Globus pallidus (tissue), 1 donor: Measurements from ENCODE around the gene ENTPD6.
A peak's percentile ranks its signal among the peaks of the same experiment; 100 is the strongest.
"Not testable (repeated sequence)": the region's sequence is repeated elsewhere in the genome, so short reads cannot be mapped to it uniquely, and the experiment has no call there.

Experiments used
- DNase-seq: peaks from one replicate; pipeline ENCODE4 v3.0.0-alpha.2; 2015; ENCODE audit warnings: low spot score

ENTPD6 gene

DNA sequence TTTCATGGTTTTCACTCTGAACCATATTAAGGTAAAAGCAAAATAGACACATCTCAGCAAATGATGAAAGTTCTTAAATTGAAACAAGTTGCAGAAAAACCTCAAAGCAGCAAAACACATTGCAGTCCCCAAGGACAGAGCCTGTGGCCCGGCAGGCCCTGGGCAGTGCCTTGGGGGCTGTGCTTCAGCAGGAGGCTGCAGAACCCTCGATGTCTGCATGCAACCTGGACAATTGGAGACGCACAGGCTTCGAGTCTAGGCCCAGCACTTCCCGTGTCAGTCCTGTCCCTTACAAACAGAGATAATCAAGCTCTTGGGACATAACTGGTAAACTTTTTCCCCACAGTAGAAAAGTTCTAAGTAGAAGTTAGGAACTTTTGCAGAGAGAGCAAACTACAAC is 61.6 kb downstream of the ENTPD6 start:
- DNase-seq = no peak

DNA sequence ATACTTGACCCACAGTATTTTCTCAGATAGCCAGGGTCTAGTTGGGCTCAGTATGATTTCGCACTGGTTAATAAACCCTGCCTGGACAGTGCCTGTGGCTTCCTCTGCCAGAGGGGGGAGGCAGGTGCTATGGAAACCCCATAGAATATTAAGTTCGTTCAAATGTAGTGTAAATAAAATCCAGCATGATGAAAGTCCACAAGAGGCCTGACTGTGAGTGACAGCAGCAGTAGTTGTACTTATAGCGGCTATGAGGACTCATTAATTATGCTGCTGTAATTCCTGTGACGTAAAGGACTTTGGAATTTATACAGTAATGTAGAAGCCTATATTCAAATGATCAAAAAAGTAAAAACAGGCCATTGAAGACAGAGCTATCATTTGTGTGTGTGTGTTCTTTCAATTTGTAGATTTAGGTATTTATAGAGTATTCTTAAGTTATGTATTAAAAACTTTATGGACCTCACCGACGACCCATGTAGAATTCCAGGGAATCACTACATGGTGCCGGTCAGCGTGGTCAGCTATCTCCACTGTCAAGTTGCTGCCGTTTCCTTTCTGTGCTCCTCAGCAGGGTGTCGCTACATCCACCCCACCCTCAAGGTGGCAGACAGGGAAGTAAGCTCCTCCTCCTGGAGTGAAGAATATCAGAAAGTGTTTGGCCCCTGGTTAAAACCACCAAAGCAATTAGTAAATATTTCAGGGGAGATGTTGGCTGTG is 62.4 kb downstream of the ENTPD6 start:
- DNase-seq = no peak

DNA sequence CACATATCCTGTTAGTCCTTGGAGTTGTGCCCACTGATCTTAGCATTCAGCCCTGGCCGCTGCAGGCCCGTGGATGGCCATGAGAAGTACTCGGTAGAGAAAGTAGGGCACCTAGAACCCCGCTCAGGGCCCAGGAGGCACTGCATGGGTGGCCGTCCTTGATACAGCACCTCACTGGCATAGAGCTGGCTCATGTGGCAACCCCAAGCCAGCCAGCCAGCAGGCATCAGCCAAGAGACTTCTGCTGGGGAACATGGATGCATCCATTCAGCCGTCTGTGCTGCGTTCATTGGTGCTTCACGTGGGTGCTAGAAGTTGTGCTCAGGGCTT is 62.9 kb downstream of the ENTPD6 start:
- DNase-seq = no peak

DNA sequence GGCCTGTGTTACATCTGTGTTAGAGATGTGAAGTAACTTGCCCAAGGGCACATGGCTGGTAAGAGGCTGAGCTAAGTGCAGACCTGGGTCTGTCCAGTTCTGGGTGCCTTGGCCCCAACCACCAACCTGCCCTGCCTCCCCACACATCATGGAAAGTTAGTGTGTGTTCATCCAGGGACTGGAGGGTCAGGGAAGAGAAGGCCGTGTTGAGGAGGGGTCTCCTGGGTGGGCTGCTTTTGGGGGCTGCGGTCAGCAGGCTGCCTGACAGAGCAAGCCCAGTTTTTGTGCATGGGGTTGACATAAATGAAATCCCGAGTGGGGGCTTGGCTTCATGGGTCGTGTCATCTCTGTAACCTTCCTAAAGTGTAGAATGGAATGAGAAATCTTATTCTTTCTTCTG is 63.3 kb downstream of the ENTPD6 start:
- no peak for DNase-seq

DNA sequence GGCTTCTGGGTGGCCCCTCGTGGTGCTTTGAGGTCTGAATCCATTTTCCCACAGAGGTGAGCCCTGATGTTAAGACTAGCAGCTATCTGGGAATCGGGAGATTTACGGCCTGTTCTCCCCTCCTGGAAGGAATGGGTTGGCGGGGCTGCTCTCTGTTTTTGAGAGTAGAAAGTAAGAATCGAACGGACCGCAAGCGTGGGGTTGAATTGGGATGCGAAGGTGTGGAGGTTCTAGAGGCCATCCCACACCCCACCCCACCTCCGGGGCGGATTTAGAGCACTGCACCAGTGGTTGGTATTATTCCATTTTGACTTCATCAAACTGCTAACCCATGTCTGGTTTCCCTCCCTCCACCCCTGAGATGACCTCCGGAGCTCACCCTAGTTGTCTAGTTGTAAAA is 63.8 kb downstream of the ENTPD6 start:
- no peak for DNase-seq

DNA sequence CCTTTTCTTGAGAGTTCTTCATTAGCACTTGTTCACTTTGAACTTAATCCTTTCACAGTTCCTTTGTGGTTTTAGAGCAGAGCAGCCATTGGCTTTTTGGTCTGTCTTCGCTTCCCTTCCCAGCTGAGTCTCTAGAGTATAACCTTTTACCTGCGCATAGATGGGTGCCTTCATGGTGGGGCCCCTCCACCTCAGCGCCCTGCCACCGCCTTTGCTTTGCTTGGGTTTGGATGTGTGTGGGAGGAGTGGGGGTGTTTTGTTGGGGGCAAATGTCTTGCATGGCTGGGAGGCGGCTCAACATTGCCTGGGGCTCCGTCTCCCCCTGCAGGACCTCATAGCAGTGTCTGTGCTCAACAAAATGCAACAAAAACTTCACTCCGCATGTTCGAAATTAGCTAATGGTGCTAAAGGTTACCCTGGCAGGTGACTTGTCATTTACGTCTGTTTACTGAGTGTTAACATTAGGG is 64.3 kb downstream of the ENTPD6 start:
- DNase-seq = no peak

DNA sequence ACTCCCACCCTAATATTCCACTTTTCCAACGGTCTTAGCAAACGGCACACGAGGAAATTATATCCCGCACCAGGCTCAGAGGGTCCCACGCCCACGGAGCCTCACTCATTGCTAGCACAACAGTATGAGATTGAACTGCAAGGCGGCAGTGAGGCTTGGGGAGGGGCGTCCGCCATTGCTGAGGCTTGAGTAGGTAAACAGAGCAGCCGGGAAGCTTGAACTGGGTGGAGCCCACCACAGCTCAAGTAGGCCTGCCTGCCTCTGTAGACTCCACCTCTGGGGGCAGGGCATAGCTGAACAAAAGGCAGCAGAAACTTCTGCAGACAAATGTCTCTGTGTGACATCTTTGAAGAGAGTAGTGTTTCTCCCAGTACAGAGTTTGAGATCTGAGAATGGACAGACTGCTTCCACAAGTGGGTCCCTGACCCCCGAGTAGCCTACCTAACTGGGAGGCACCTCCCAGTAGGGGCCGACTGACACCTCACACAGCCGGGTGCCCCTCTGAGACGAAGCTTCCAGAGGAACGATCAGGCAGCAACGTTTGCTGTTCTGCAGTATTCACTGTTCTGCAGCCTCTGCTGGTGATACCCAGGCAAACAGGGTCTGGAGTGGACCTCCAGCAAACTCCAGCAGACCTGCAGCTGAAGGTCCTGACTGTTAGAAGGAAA is 65.4 kb downstream of the ENTPD6 start:
- DNase-seq = not testable (repeated sequence)

DNA sequence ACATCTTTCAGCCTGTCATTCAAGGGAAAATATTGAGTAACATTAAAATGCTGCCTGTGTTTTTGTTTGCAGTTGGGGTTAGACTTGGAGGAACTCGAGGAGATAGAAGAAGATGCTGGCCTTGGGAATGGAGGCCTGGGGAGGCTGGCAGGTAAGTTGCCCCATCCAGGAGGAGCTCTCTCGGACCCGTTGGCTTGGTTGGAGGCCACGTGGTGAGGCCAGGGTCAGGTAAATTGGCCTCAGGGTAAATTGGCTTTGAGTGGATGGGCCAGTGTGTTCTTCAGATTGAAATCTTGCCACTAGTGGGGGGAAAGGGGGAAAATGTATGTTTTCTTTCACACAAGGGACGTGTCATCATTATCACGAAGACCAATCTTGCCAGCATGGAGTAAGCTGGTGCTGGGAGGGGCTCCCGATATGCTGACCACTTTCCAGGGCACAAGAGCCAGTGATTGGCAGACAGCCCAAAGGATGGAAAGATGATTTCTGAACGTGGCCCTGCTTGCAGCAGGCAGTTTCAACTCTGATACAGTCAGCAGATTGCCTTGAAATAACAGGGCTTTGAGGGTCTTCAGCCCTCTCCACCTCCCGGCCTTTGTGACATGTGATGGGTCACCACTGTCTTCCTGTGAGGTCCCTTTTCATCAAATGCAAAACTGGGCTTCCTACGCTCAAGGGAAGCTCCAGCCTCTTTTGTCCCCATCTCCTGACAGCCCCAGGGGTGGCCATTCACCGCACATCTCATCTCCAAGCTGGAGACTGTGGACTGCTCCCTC is 73.7 kb downstream of the ENTPD6 start:
- no peak for DNase-seq

DNA sequence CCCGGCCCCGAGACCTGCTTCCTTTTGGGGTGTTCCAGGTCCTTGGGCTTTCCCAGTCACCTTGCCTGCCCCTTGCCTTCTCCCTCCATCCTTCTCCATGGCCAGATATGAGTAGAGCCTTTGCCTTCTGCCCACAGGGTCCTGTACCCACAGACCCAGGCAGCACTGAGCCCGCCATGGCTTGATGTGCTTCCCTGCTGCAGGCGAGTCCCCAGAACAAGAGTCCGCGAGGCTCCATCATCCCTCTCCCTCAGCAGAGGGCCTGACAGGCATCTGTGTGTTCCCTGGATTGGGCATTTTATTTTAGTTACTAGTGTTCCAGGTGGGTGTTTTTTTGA is 74.3 kb downstream of the ENTPD6 start:
- no peak for DNase-seq

DNA sequence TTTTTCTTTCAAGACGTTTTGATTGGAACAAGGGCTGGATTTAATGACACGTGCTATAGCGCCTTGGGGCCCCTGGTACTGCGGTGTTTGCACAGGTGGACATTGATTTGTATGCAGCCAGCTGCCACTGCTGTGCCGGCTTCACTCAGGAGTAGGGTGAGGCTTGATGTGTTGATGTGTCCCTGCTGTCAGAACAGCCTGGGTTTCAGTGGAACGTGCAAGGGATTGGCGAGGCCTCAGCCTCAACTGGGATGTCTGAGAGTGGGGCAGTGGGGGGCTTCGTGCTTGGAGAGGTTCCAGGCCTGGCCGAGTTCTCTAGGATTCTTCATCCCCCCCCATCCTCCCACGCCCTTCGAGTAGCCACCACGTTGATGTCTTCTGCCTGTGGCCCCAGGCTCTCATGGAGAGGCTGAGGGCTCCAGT is 75.3 kb downstream of the ENTPD6 start:
- DNase-seq = no peak

DNA sequence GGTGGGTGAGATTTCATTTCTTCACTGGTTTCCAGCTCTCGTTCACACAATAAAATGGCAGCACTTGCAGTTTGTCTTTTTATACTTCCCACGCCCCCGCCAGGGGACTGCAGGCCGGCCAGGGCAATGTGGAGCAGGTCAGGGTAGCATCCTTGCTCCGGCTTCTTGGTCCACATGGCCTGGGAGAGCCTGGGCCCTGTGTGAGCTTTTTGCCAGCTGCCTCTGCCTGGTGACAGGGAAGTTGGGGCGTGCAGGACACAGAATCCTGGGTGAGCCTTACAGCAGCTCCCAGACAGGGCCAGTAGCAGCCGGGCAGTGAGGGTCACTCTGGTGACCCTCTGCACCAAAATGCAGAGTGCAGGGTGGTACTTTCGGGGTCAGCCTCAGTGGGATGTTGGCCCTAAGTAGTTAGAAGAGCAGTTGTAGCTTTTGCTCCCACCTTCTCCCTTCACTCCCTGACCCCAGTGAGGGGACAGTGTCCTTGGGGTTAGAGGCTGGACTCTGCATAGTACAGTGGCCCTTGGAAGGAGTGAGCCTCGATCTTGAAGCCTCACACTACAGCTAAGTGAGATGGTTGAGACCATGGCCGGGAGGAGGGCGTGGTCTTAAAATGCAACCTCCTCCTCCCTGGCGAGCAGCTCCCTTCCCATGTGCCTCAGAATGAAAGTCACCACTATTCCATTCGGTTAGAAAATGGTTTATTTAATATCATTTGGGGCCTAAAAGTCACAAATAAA is 76.1 kb downstream of the ENTPD6 start:
- DNase-seq = no peak

DNA sequence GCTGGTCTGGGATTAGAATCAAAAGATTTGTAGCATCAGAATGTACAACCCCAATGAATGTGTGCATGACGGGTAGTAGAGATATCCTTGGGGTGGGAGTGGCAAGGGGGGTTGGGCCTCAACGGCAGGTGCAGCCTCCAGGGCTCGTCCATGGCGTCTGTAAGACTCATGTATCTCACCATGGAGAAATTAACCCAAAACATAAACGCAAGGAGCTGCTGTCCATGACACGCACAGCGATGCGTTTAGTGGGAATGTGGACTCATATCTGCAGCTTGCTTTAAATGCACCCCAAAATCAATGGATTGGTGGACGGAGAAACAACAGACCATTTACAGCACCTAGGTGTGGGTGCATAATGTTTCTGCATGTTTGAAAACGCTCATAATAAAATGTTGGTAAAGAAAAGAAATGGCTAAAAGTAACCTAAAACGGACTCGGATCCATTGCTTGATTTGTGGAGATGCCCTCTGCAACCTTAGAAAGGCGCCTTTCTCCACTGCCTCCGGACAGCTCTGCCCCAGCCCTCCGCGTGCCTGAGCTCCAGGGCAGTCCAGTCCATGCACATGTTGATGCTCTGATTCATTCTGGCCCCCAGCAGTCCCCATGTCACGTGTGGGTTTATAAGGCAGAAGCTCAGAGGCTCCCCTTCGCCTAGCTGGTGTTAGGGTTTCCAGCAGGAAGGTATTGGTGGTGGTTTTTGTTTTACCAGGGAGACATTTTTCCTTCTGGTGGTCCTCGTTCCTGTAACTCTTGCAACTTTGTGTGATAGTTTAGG is 76.9 kb downstream of the ENTPD6 start:
- no peak for DNase-seq

DNA sequence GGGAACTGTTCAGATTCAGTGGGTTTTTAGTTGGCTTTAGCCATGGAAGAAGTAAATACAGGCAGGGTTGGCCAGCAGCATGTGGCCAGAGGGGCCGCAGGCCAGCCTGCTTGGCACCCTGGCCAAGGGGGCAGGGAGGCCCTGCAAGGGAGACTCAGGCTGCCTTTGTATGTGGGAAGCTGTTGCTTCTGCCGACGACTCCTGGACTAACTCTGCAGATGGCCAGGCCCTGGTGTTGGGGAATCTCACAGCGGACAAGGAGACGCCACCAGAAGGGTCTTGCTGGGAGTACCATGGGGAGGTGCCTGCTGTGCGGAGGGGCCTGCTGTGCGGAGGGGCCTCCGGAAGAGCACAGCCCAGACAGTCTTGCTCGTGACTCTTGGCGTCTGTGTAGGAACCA is 77.5 kb downstream of the ENTPD6 start:
- peak; percentile 72 for DNase-seq

DNA sequence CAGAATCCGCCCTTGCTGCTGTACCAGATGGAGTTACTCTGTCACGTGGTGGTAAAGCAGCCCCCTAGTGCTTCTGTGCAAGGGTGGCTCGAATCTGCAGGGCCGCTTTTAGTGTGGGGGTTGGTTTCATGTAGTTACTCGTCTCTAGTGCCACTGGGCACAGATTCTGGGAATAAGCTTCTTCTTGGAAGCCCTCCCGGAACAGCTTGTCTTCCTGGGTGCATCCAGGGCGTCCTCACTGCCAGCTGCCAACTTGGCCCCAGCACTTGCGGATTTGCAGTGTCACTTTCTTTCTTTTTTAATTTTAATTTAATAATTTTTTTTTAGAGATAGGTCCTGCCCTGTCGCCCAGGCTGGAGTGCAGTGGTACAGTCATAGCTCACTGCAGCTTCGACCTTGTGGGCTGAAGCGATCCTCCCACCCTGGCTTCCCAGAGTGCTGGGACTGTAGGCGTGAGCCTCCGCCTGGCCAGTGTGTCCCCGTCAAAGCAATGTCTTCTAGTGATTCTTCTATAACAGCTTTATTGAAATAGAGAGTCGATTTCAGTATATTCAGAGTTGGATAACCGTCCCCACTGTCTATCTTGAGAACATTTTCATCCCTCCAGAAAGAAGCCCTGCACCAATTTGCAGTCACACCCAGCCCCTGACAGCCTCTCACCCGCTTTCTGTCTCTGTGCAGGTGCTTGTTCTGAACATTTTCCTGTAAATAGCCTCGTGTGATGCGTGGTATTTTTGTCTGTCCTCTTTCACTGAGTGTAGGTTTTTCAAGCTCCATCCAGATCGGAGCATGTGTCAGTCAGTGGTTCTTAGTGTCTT is 78.2 kb downstream of the ENTPD6 start:
- peak; percentile 63 for DNase-seq

DNA sequence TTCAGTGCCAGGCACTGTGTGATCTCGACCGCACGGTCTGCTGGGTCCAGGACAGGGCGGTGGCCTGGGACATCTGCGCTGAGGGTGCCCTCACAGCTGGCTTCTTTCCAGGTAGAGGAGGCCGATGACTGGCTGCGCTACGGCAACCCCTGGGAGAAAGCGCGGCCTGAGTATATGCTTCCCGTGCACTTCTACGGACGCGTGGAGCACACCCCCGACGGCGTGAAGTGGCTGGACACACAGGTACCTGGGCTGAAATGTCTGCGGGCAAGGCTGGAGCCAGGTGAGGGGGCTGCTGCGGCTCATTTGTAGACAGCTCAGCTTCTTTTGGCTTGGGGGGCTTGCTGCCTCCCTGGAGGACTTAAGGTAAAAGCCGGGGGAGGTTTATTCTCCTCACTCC is 79.0 kb downstream of the ENTPD6 start:
- no peak for DNase-seq

DNA sequence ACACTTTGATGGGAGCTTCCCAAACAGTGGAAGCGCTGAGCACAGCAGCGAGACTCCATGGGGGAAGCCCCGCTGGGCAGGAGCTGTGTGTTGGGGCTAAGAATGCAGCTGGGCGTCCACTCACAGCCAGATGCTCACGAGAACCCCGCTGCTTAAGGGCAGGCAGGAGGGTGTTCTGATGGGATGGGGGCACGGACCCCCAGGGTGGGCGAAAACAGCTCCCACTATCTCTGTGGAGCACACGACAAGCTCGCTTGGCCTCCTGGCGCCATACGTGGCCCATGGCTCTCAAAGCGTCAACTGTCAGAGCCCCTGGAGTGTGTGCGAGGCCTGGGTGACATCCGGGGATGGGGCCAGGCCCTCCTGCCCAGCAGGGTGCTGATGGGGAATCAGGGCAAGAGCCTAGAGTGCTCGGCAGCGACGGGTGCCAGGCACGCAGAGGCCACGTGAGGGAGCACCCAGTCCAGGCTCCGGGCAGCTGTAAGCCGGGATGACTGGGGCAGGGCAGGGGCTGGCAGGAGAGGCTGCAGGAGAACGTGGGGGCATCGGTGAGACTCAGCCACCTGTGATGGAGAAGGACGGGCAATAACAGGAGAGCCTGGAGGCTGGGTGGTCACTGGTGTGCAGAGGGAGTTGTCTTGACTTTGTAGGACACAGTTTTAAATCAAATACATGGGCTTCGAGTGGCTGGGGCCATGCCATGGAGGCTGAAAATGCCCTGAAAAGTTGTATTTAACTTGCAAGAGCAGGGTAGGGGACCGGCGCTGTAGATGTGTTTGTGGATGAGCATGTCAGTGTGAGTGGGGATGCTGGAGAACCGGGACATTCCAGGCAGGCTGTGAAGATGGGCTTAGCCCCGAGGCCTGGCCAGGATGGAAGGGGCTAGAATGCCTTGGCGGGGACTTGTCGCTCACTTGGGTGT is 79.6 kb downstream of the ENTPD6 start:
- no peak for DNase-seq

DNA sequence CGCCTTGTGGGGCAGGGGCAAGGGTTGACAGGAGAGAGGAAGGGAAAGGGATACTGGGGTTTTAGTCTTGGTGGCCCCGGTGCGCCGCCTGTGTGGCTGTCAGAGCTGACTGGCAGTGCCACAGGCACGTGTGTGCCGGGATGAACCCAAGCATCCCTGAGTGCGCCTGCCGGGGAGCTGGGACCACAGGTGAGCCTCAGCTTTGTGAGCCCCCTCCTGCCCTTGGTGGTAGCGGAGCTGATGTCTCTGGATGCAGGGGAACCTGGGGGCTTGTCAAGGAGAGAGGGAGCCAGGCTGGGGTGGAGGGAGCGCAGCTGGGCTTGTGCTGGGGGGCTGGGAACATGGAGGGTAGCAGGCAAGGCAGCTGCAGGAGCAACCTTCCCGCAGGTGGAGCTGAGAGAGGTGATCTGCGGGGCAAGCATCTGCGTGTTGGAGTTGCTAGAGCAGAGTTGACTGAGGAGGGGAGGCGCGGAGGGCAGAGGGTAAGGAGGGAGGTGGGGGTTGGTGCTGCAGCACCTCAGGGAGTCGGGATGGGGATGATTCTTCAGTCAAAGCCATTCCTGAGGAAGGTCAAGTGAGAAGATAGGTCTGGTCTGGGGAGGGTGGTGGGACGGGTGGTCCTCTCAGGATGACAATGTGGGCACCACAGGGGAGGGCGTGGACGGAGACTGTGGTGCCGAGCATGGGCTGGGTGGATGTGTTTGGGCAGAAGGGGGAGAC is 80.5 kb downstream of the ENTPD6 start:
- DNase-seq = no peak
